Fibroblast of skin of right quadriceps (primary cell): ENCODE data around the gene NT5C.
A peak's percentile ranks its signal among the peaks of the same experiment; 100 is the strongest.

Source experiments
- DNase-seq: peaks from one replicate; pipeline ENCODE4 v3.0.0-alpha.2; 2013

Gene NT5C

GRCh38 chr17:75090871-75091854, 40.4 kb downstream of the NT5C start:
- DNase-seq = no peak

- no peak for DNase-seq
Measured at GRCh38 chr17:75088465-75089417, 42.8 kb downstream of the NT5C start.

- peak; percentile 81 for DNase-seq
Measured at GRCh38 chr17:75087558-75088453, 43.7 kb downstream of the NT5C start, which contains the start of gene SLC16A5. SLC16A5 (plus strand) TSS chr17:75087954; CDS start chr17:75093637, 5,683 bp downstream.

- no peak for DNase-seq
Measured at GRCh38 chr17:75087182-75087557, 44.4 kb downstream of the NT5C start.

GRCh38 chr17:75086496-75087181, 44.9 kb downstream of the NT5C start:
- DNase-seq = no peak

- peak; percentile 17 for DNase-seq
Measured at GRCh38 chr17:75084039-75084660, 47.4 kb downstream of the NT5C start.

GRCh38 chr17:75082683-75083082, 48.9 kb downstream of the NT5C start:
- no peak for DNase-seq

GRCh38 chr17:75081611-75082540, 49.7 kb downstream of the NT5C start:
- DNase-seq = no peak
